Mesendoderm (in vitro differentiated cells): ENCODE results near the gene FCGR3A.

ENCODE experiments used
- DNase-seq: peaks from one replicate; pipeline ENCODE4 v3.0.0; 2013
- H2AK5ac ChIP-seq: 2 replicates; pipeline ENCODE4 v1.6.1; 2013; ENCODE audit warnings: low read length, inconsistent platforms
- H2BK120ac ChIP-seq: 2 replicates; pipeline ENCODE4 v1.6.1; 2013; ENCODE audit warnings: low read depth, mild to moderate bottlenecking, low read length, moderate library complexity, mixed read lengths
- H2BK15ac ChIP-seq: replicated peaks from 2 replicates; pipeline ENCODE4 v1.6.1; 2013; ENCODE audit warnings: low read depth, mild to moderate bottlenecking, moderate library complexity
- H2BK5ac ChIP-seq: 2 replicates; pipeline ENCODE4 v1.6.1; 2013; ENCODE audit warnings: low read length, inconsistent platforms
- H3K18ac ChIP-seq: 2 replicates; pipeline ENCODE4 v1.6.1; 2013; ENCODE audit warnings: mild to moderate bottlenecking, low read length, mixed read lengths
- H3K23ac ChIP-seq: one replicate; pipeline ENCODE4 v1.6.1; 2013; ENCODE audit warnings: low read length
- H3K27ac ChIP-seq: 2 replicates; pipeline ENCODE4 v1.5.1; 2013; ENCODE audit warnings: low read depth, mild to moderate bottlenecking, inconsistent platforms, low read length, moderate library complexity
- H3K27me3 ChIP-seq: 2 replicates; pipeline ENCODE4 v1.6.1; 2013; ENCODE audit warnings: low read length, control low read depth, mild to moderate bottlenecking, inconsistent platforms; ENCODE audit not compliant: insufficient read depth, poor library complexity
- H3K36me3 ChIP-seq: 2 replicates; pipeline ENCODE4 v1.6.1; 2013; ENCODE audit warnings: low read length, inconsistent platforms; ENCODE audit not compliant: control insufficient read depth, insufficient read depth
- H3K4ac ChIP-seq: one replicate; pipeline ENCODE4 v1.6.1; 2013; ENCODE audit warnings: low read depth, mild to moderate bottlenecking, low read length, moderate library complexity
- H3K4me1 ChIP-seq: 2 replicates; pipeline ENCODE4 v1.6.1; 2013; ENCODE audit warnings: low read depth, low read length, inconsistent platforms; ENCODE audit not compliant: control insufficient read depth
- H3K4me2 ChIP-seq: 2 replicates; pipeline ENCODE4 v1.6.1; 2013; ENCODE audit warnings: low read length
- H3K4me3 ChIP-seq: 2 replicates; pipeline ENCODE4 v1.5.1; 2013; ENCODE audit warnings: mild to moderate bottlenecking, low read length
- H3K56ac ChIP-seq: one replicate; pipeline ENCODE4 v1.6.1; 2013; ENCODE audit warnings: low read length
- H3K79me1 ChIP-seq: 2 replicates; pipeline ENCODE4 v1.6.1; 2013; ENCODE audit warnings: low read length, inconsistent platforms
- H3K79me2 ChIP-seq: 2 replicates; pipeline ENCODE4 v1.6.1; 2013; ENCODE audit warnings: mild to moderate bottlenecking, low read length; ENCODE audit not compliant: control insufficient read depth, insufficient read depth
- H3K9ac ChIP-seq: 2 replicates; pipeline ENCODE4 v1.6.1; 2013; ENCODE audit warnings: low read length, inconsistent platforms
- H4K5ac ChIP-seq: one replicate; pipeline ENCODE4 v1.6.1; 2013; ENCODE audit warnings: low read length
- H4K8ac ChIP-seq: one replicate; pipeline ENCODE4 v1.6.1; 2013; ENCODE audit warnings: low read depth, mild to moderate bottlenecking, control low read depth, low read length, moderate library complexity
- WGBS: extraction: QIAGEN DNeasy Blood & Tissue Kit; methylation state at CpG from one replicate; pipeline ENCODE4 v1.1.7; 2013; ENCODE audit warnings: low lambda C conversion rate, missing lambda C conversion rate; ENCODE audit not compliant: insufficient coverage; ENCODE audit errors: extremely low coverage; 5-methylcytosine and 5-hydroxymethylcytosine counted together

The FCGR3A gene

GRCh38 chr1:161506336-161507223 is 43.0 kb downstream of the FCGR3A start:
- no peaks in the 10 kb centered on the region for H3K27me3 ChIP-seq
- no peak overlapping the region for H4K8ac ChIP-seq
- no CpG with 5 or more reads among the region's 15 CpGs for WGBS
- H2BK15ac ChIP-seq = no peak overlapping the region
- peaks cover 2% of the 10 kb centered on the region for H3K4me1 ChIP-seq
- no peak for DNase-seq
- H3K18ac ChIP-seq = no peak overlapping the region
- H3K79me1 ChIP-seq = no peaks in the 10 kb centered on the region
- H3K79me2 ChIP-seq = no peaks in the 10 kb centered on the region
- H3K4me3 ChIP-seq = no peak overlapping the region
- no peak overlapping the region for H3K4me2 ChIP-seq
- no peak overlapping the region for H4K5ac ChIP-seq
- H3K9ac ChIP-seq = no peak overlapping the region
- H2AK5ac ChIP-seq = no peak overlapping the region
- no peak overlapping the region for H3K56ac ChIP-seq
- H3K4ac ChIP-seq = no peak overlapping the region
- no peaks in the 10 kb centered on the region for H3K36me3 ChIP-seq
- H3K27ac ChIP-seq = no peak overlapping the region
- no peak overlapping the region for H2BK120ac ChIP-seq
- no peak overlapping the region for H2BK5ac ChIP-seq
- no peak overlapping the region for H3K23ac ChIP-seq

GRCh38 chr1:161505686-161506085 is 43.9 kb downstream of the FCGR3A start:
- no peak overlapping the region for H3K4me2 ChIP-seq
- H2BK15ac ChIP-seq = no peak overlapping the region
- H4K5ac ChIP-seq = no peak overlapping the region
- no peak overlapping the region for H2BK120ac ChIP-seq
- no peak overlapping the region for H3K56ac ChIP-seq
- H3K18ac ChIP-seq = no peak overlapping the region
- H3K79me2 ChIP-seq = no peaks in the 10 kb centered on the region
- no peak overlapping the region for H3K4me3 ChIP-seq
- no peak overlapping the region for H3K27ac ChIP-seq
- WGBS = no CpG with 5 or more reads among the region's 6 CpGs
- DNase-seq = no peak
- H3K23ac ChIP-seq = no peak overlapping the region
- no peak overlapping the region for H3K9ac ChIP-seq
- no peak overlapping the region for H2AK5ac ChIP-seq
- peaks cover 2% of the 10 kb centered on the region for H3K4me1 ChIP-seq
- no peak overlapping the region for H4K8ac ChIP-seq
- H3K79me1 ChIP-seq = no peaks in the 10 kb centered on the region
- no peaks in the 10 kb centered on the region for H3K27me3 ChIP-seq
- H2BK5ac ChIP-seq = no peak overlapping the region
- H3K4ac ChIP-seq = no peak overlapping the region
- H3K36me3 ChIP-seq = no peaks in the 10 kb centered on the region

GRCh38 chr1:161503394-161503748 is 46.2 kb downstream of the FCGR3A start:
- H2BK15ac ChIP-seq = no peak overlapping the region
- H3K18ac ChIP-seq = no peak overlapping the region
- H3K27ac ChIP-seq = no peak overlapping the region
- H3K9ac ChIP-seq = no peak overlapping the region
- no peak overlapping the region for H2AK5ac ChIP-seq
- no peak overlapping the region for H3K23ac ChIP-seq
- H3K56ac ChIP-seq = no peak overlapping the region
- DNase-seq = no peak
- no peaks in the 10 kb centered on the region for H3K36me3 ChIP-seq
- H2BK5ac ChIP-seq = no peak overlapping the region
- no peaks in the 10 kb centered on the region for H3K79me1 ChIP-seq
- no peak overlapping the region for H4K5ac ChIP-seq
- H3K4me2 ChIP-seq = no peak overlapping the region
- no peak overlapping the region for H3K4ac ChIP-seq
- no peaks in the 10 kb centered on the region for H3K27me3 ChIP-seq
- no peak overlapping the region for H4K8ac ChIP-seq
- H3K4me3 ChIP-seq = no peak overlapping the region
- H2BK120ac ChIP-seq = no peak overlapping the region
- H3K79me2 ChIP-seq = no peaks in the 10 kb centered on the region
- H3K4me1 ChIP-seq = peaks cover 2% of the 10 kb centered on the region

- no peak overlapping the region for H3K23ac ChIP-seq
Measured at GRCh38 chr1:161502641-161503393, 46.8 kb downstream of the FCGR3A start.

GRCh38 chr1:161502181-161502580 is 47.4 kb downstream of the FCGR3A start:
- H3K36me3 ChIP-seq = no peaks in the 10 kb centered on the region
- H3K56ac ChIP-seq = no peak overlapping the region
- H3K79me2 ChIP-seq = no peaks in the 10 kb centered on the region
- no peak overlapping the region for H3K4me3 ChIP-seq
- H2BK120ac ChIP-seq = no peak overlapping the region
- H3K4me2 ChIP-seq = no peak overlapping the region
- H3K9ac ChIP-seq = no peak overlapping the region
- H3K27ac ChIP-seq = no peak overlapping the region
- H2BK5ac ChIP-seq = no peak overlapping the region
- H2AK5ac ChIP-seq = no peak overlapping the region
- H3K23ac ChIP-seq = no peak overlapping the region
- no peaks in the 10 kb centered on the region for H3K27me3 ChIP-seq
- H2BK15ac ChIP-seq = no peak overlapping the region
- H3K79me1 ChIP-seq = no peaks in the 10 kb centered on the region
- no peak for DNase-seq
- WGBS = no CpG with 5 or more reads among the region's 4 CpGs
- H3K4ac ChIP-seq = no peak overlapping the region
- H3K4me1 ChIP-seq = peaks cover 2% of the 10 kb centered on the region
- no peak overlapping the region for H4K8ac ChIP-seq
- no peak overlapping the region for H3K18ac ChIP-seq
- no peak overlapping the region for H4K5ac ChIP-seq

More at GRCh38 chr1:161502641-161503393, 46.8 kb downstream of the FCGR3A start:
- H2BK15ac ChIP-seq = no peak overlapping the region
- no peak overlapping the region for H3K27ac ChIP-seq
- no peak overlapping the region for H3K9ac ChIP-seq
- no peak overlapping the region for H4K5ac ChIP-seq
- no peaks in the 10 kb centered on the region for H3K36me3 ChIP-seq
- WGBS = no CpG with 5 or more reads among the region's 1 CpG
- H2BK5ac ChIP-seq = no peak overlapping the region
- H3K4me1 ChIP-seq = peaks cover 2% of the 10 kb centered on the region
- no peaks in the 10 kb centered on the region for H3K27me3 ChIP-seq
- no peak overlapping the region for H3K4me3 ChIP-seq
- no peaks in the 10 kb centered on the region for H3K79me2 ChIP-seq
- H3K18ac ChIP-seq = no peak overlapping the region
- no peak for DNase-seq
- H4K8ac ChIP-seq = no peak overlapping the region
- H3K4ac ChIP-seq = no peak overlapping the region
- H2BK120ac ChIP-seq = no peak overlapping the region
- no peaks in the 10 kb centered on the region for H3K79me1 ChIP-seq
- H3K56ac ChIP-seq = no peak overlapping the region
- no peak overlapping the region for H3K4me2 ChIP-seq
- H2AK5ac ChIP-seq = no peak overlapping the region
